Trophoblast cell (in vitro differentiated cells and primary cell): ENCODE data around the gene NHERF2.
"Not testable (repeated sequence)": the region's sequence is repeated elsewhere in the genome, so short reads cannot be mapped to it uniquely, and the experiment has no call there.

Experiments used
- DNase-seq, 2 donors: peaks; one replicate each; pipeline ENCODE4 v3.0.0-alpha.2; 2016
- H2AFZ ChIP-seq: 2 replicates; pipeline ENCODE4 v1.6.1; 2013; ENCODE audit warnings: low read length, moderate library complexity, mild to moderate bottlenecking; ENCODE audit not compliant: insufficient read depth, poor library complexity
- H2AK5ac ChIP-seq: 2 replicates; pipeline ENCODE4 v1.6.1; 2013; ENCODE audit warnings: mild to moderate bottlenecking, low read length
- H2BK120ac ChIP-seq: 2 replicates; pipeline ENCODE4 v1.6.1; 2013; ENCODE audit warnings: low read length, mild to moderate bottlenecking, moderate library complexity; ENCODE audit not compliant: insufficient read depth, poor library complexity
- H2BK12ac ChIP-seq: 2 replicates; pipeline ENCODE4 v1.6.1; 2013; ENCODE audit warnings: mild to moderate bottlenecking, low read length, moderate library complexity
- H2BK5ac ChIP-seq: 2 replicates; pipeline ENCODE4 v1.6.1; 2013; ENCODE audit warnings: low read length, low read depth, moderate library complexity, mild to moderate bottlenecking; ENCODE audit not compliant: poor library complexity
- H3K14ac ChIP-seq: 2 replicates; pipeline ENCODE4 v1.6.1; 2013; ENCODE audit warnings: mild to moderate bottlenecking, low read length
- H3K18ac ChIP-seq: 2 replicates; pipeline ENCODE4 v1.6.1; 2013; ENCODE audit warnings: mild to moderate bottlenecking, low read length
- H3K23ac ChIP-seq: 2 replicates; pipeline ENCODE4 v1.6.1; 2013; ENCODE audit warnings: low read length
- H3K27ac ChIP-seq: 2 replicates; pipeline ENCODE4 v1.5.1; 2013; ENCODE audit warnings: low read depth, mild to moderate bottlenecking, inconsistent platforms, low read length, moderate library complexity
- H3K27me3 ChIP-seq: 2 replicates; pipeline ENCODE4 v1.6.1; 2013; ENCODE audit warnings: inconsistent platforms, mild to moderate bottlenecking, low read length, moderate library complexity; ENCODE audit not compliant: insufficient read depth
- H3K36me3 ChIP-seq, 2 experiments: 1 replicate in 1 of 2; 2 replicates in 1 of 2; pipeline ENCODE4 v1.6.1; 2013; ENCODE audit warnings: low read length in 2 of 2, mild to moderate bottlenecking in 2 of 2, moderate library complexity in 1 of 2; ENCODE audit not compliant: insufficient read depth in 2 of 2, control insufficient read depth in 1 of 2
- H3K4ac ChIP-seq: 2 replicates; pipeline ENCODE4 v1.6.1; 2013; ENCODE audit warnings: low read depth, mild to moderate bottlenecking, low read length, moderate library complexity
- H3K4me1 ChIP-seq, 2 experiments: 1 replicate in 1 of 2; 2 replicates in 1 of 2; pipeline ENCODE4 v1.6.1; 2013; ENCODE audit warnings: low read length in 2 of 2, mild to moderate bottlenecking in 2 of 2, moderate library complexity in 1 of 2; ENCODE audit not compliant: insufficient read depth in 2 of 2, control insufficient read depth in 1 of 2
- H3K4me2 ChIP-seq: 2 replicates; pipeline ENCODE4 v1.6.1; 2013; ENCODE audit warnings: inconsistent platforms, mild to moderate bottlenecking, low read length, moderate library complexity
- H3K4me3 ChIP-seq: 2 replicates; pipeline ENCODE4 v1.5.1; 2013; ENCODE audit warnings: mild to moderate bottlenecking, low read depth, low read length, inconsistent platforms
- H3K79me1 ChIP-seq: one replicate; pipeline ENCODE4 v1.6.1; 2013; ENCODE audit warnings: low read length
- H3K79me2 ChIP-seq: 2 replicates; pipeline ENCODE4 v1.6.1; 2013; ENCODE audit warnings: low read length, mild to moderate bottlenecking; ENCODE audit not compliant: control insufficient read depth, insufficient read depth, poor library complexity
- H3K9ac ChIP-seq: 2 replicates; pipeline ENCODE4 v1.6.1; 2013; ENCODE audit warnings: mild to moderate bottlenecking, low read length
- H3K9me3 ChIP-seq: 2 replicates; pipeline ENCODE4 v1.6.1; 2013; ENCODE audit warnings: low read depth, mild to moderate bottlenecking, control low read depth, inconsistent platforms, low read length; ENCODE audit not compliant: insufficient read depth
- H4K12ac ChIP-seq: 2 replicates; pipeline ENCODE4 v1.6.1; 2013; ENCODE audit warnings: low read depth, mild to moderate bottlenecking, low read length, moderate library complexity
- H4K8ac ChIP-seq: 2 replicates; pipeline ENCODE4 v1.6.1; 2013; ENCODE audit warnings: low read depth, mild to moderate bottlenecking, low read length, moderate library complexity
- H4K91ac ChIP-seq: one replicate; pipeline ENCODE4 v1.6.1; 2013; ENCODE audit warnings: low read depth, mild to moderate bottlenecking, low read length, moderate library complexity
- WGBS: extraction: QIAGEN DNeasy Blood & Tissue Kit; methylation state at CpG from one replicate; pipeline ENCODE4 v1.1.7; 2013; ENCODE audit warnings: missing lambda C conversion rate; ENCODE audit not compliant: insufficient read length, insufficient coverage; ENCODE audit errors: extremely low coverage; 5-methylcytosine and 5-hydroxymethylcytosine counted together

NHERF2 gene

GRCh38 chr16:2031081-2031577 lies 4.4 kb downstream of the NHERF2 start:
- Histone ChIP-seq H3K14ac (no peak overlapping the region), H3K4me2 (no peak overlapping the region), H3K79me1 (peaks cover 18% of the 10 kb centered on the region), H2BK120ac (no peak overlapping the region), H4K8ac (no peak overlapping the region), H2BK5ac (no peak overlapping the region), H3K27ac (no peak overlapping the region), H2BK12ac (no peak overlapping the region), H3K9ac (no peak overlapping the region), H2AFZ (no peak overlapping the region), H3K36me3 (peaks cover 5 to 8% of the 10 kb centered on the region in 2 experiments), H3K27me3 (no peaks in the 10 kb centered on the region), H3K4me3 (no peak overlapping the region), H4K12ac (no peak overlapping the region), H3K4me1 (peaks cover 36 to 41% of the 10 kb centered on the region in 2 experiments), H4K91ac (no peak overlapping the region), H3K18ac (no peak overlapping the region), H3K79me2 (no peaks in the 10 kb centered on the region), H2AK5ac (no peak overlapping the region), H3K9me3 (peaks cover 3% of the 10 kb centered on the region), H3K4ac (no peak overlapping the region), H3K23ac (no peak overlapping the region)
- no peak for DNase-seq
- WGBS, result no CpG with 5 or more reads among the region's 11 CpGs

- Histone ChIP-seq H2AFZ (no peak overlapping the region), H2BK120ac (peak overlapping the region; percentile 21), H3K4me2 (no peak overlapping the region), H2BK5ac (no peak overlapping the region), H3K79me1 (peaks cover 13% of the 10 kb centered on the region), H4K91ac (peak overlapping the region; percentile 20), H3K4me1 (peaks cover 35 to 36% of the 10 kb centered on the region in 2 experiments), H3K4me3 (no peak overlapping the region), H3K9ac (no peak overlapping the region), H4K12ac (no peak overlapping the region), H2AK5ac (peak overlapping the region; percentile 21), H3K18ac (no peak overlapping the region), H3K23ac (no peak overlapping the region), H4K8ac (no peak overlapping the region), H3K27me3 (no peaks in the 10 kb centered on the region), H3K36me3 (peaks cover 14 to 19% of the 10 kb centered on the region in 2 experiments), H3K27ac (no peak overlapping the region), H2BK12ac (no peak overlapping the region), H3K4ac (no peak overlapping the region), H3K79me2 (no peaks in the 10 kb centered on the region), H3K14ac (peak overlapping the region; percentile 23), H3K9me3 (peaks cover 2% of the 10 kb centered on the region)
- WGBS, result no CpG with 5 or more reads among the region's 15 CpGs
- DNase-seq, result no peak
These were observed 5.8 kb downstream of the NHERF2 start for GRCh38 chr16:2032285-2033056.

DNA sequence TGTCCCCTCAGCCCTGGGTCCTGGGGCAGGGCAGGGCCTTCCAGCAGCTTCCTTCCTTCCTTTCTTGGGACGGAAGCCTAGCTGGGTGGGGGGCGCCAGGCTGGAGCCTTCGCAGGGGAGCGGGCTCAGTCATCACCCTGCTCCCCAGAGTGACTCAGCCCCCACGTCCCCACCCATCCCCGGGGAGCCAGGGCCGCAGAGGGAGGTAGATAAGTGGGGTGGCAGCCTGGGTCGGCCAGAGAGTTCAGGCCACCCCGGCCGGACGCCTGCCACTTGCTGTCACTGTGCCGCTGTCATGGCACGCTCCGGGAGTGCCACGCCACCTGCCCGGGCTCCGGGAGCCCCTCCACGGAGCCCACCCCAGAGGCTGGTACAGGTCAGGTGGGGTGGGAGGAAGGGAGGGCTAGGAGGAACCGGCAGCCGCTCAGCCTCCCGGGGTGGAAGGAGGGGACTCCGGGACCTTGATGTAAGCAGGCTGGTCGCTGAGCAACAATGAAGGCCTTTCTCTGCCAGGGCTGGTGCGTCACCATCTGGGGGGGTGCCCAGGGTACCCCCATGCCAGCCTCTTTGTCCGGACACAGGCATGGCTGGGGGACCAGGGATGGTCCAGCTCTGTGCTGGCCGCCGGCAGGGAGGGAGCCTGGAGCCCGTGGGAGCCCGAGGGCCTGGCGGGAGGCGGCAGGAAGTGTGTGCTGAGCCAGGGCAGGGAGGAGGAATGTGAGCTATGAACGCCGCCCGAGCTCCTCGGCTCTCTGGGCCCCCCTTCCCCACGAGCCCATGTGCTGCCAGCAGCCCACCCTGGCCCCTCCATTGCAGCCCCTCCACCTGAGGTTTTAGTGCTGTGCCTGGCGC lies 6.6 kb downstream of the NHERF2 start:
- Histone ChIP-seq H2AK5ac (peak overlapping the region; percentile 26), H3K4me3 (no peak overlapping the region), H3K27ac (peak overlapping the region; percentile 52), H3K36me3 (peaks cover 19 to 24% of the 10 kb centered on the region in 2 experiments), H4K8ac (peak overlapping the region; percentile 15), H3K79me2 (no peaks in the 10 kb centered on the region), H3K27me3 (no peaks in the 10 kb centered on the region), H2BK120ac (peak overlapping the region; percentile 12), H2BK12ac (peak overlapping the region; percentile 51), H4K91ac (peak overlapping the region; percentile 56), H3K23ac (no peak overlapping the region), H3K4ac (no peak overlapping the region), H2BK5ac (peak overlapping the region; percentile 28), H3K18ac (peak overlapping the region; percentile 5), H3K9me3 (no peaks in the 10 kb centered on the region), H3K4me2 (peak overlapping the region; percentile 42), H4K12ac (no peak overlapping the region), H2AFZ (no peak overlapping the region), H3K79me1 (peaks cover 13% of the 10 kb centered on the region), H3K4me1 (peaks cover 28 to 31% of the 10 kb centered on the region in 2 experiments), H3K14ac (peak overlapping the region; percentile 38), H3K9ac (no peak overlapping the region)
- WGBS, result no CpG with 5 or more reads among the region's 37 CpGs
- no peak for DNase-seq

GRCh38 chr16:2033909-2034695 lies 7.4 kb downstream of the NHERF2 start:
- peak overlapping the region; percentile 42 for H3K4me2 ChIP-seq
- H4K8ac ChIP-seq, result peak overlapping the region; percentile 15

More at GRCh38 chr16:2033909-2034695, 7.4 kb downstream of the NHERF2 start:
- not testable (repeated sequence) for H2AFZ ChIP-seq, H3K79me2 ChIP-seq, H3K4ac ChIP-seq, H3K23ac ChIP-seq, H3K9me3 ChIP-seq, H4K12ac ChIP-seq, H3K4me3 ChIP-seq, DNase-seq, H3K27me3 ChIP-seq
- no CpG with 5 or more reads among the region's 32 CpGs for WGBS
- H2AK5ac ChIP-seq, result peak overlapping the region; percentile 17
- H3K14ac ChIP-seq, result peak overlapping the region; percentile 38
- H2BK120ac ChIP-seq, result peak overlapping the region; percentile 53
- peak overlapping the region; percentile 5 for H3K18ac ChIP-seq
- peaks cover 22 to 28% of the 10 kb centered on the region in 2 experiments for H3K36me3 ChIP-seq
- H2BK12ac ChIP-seq, result peak overlapping the region; percentile 51
- H4K91ac ChIP-seq, result peak overlapping the region; percentile 56
- H2BK5ac ChIP-seq, result peak overlapping the region; percentile 7
- peaks cover 28 to 31% of the 10 kb centered on the region in 2 experiments for H3K4me1 ChIP-seq
- peak overlapping the region; percentile 18 for H3K9ac ChIP-seq
- peaks cover 13% of the 10 kb centered on the region for H3K79me1 ChIP-seq
- H3K27ac ChIP-seq, result peak overlapping the region; percentile 52
